IMR-90 (cell line): ENCODE data around the gene LMO2. TPM values are rescaled to one million over a fixed set of nuclear protein-coding genes. Genes with fewer than 3 reads are reported as not detected.

Source experiments
- ATAC-seq: fragments of 200-7000 bp; cut with Tn5 transposase; 2 replicates; pipeline ENCODE4 v1.9.1; 2020; ENCODE audit warnings: low read depth, mild to moderate bottlenecking, moderate library complexity
- BruUV-seq: library from RNA; stranded (reverse); fragments of 400-500 nt; replicated peaks from 2 replicates; lab custom pipeline; 2021; lab: Mats Ljungman, UMichigan
- CTCF ChIA-PET: fragments of 300-600 bp; formaldehyde crosslinking; extraction: SDS; loops from one replicate; lab custom pipeline; 2021; ENCODE audit warnings: antibody characterized with exemption; lab: Yijun Ruan, JAX
- POLR2A ChIA-PET: fragments of 300-600 bp; sonication (Branson Sonifier 250); formaldehyde crosslinking; loops from one replicate; lab custom pipeline; 2022; ENCODE audit warnings: antibody characterized with exemption; ENCODE audit not compliant: unreplicated experiment; lab: Charles Lee
- DNase-seq: peaks from one replicate; pipeline ENCODE4 v3.0.0; 2013
- H2AFZ ChIP-seq: replicated peaks from 2 replicates; pipeline ENCODE3; 2013; ENCODE audit warnings: low read length, mild to moderate bottlenecking; ENCODE audit not compliant: poor library complexity
- H2AK5ac ChIP-seq: 2 replicates; pipeline ENCODE4 v1.6.1; 2013; ENCODE audit warnings: low read depth, low read length, inconsistent platforms
- H2AK9ac ChIP-seq: replicated peaks from 2 replicates; pipeline ENCODE3; 2013; ENCODE audit warnings: mild to moderate bottlenecking, low read depth, low read length, moderate library complexity; ENCODE audit not compliant: poor library complexity
- H2BK120ac ChIP-seq: 2 replicates; pipeline ENCODE4 v1.6.1; 2013; ENCODE audit warnings: low read depth, low read length, inconsistent platforms
- H2BK15ac ChIP-seq: 3 replicates; pipeline ENCODE4 v1.6.1; 2013; ENCODE audit warnings: low read depth, low read length, inconsistent platforms
- H2BK20ac ChIP-seq: 2 replicates; pipeline ENCODE4 v1.6.1; 2013; ENCODE audit warnings: low read depth, mild to moderate bottlenecking, inconsistent platforms, low read length, moderate library complexity
- H2BK5ac ChIP-seq: 2 replicates; pipeline ENCODE4 v1.6.1; 2013; ENCODE audit warnings: mild to moderate bottlenecking, low read depth, low read length, inconsistent platforms; ENCODE audit not compliant: poor library complexity, severe bottlenecking
- H3K14ac ChIP-seq: replicated peaks from 2 replicates; pipeline ENCODE4 v1.6.1; 2013; ENCODE audit warnings: low read depth, low read length, inconsistent platforms
- H3K18ac ChIP-seq: 2 replicates; pipeline ENCODE4 v1.6.1; 2013; ENCODE audit warnings: low read depth, low read length, control low read depth
- H3K23ac ChIP-seq: 2 replicates; pipeline ENCODE4 v1.6.1; 2013; ENCODE audit warnings: low read depth, low read length, inconsistent platforms
- H3K27ac ChIP-seq: 2 replicates; pipeline ENCODE4 v1.5.1; 2013; ENCODE audit warnings: mild to moderate bottlenecking, control low read depth, low read length; ENCODE audit not compliant: insufficient read depth
- H3K27me3 ChIP-seq: 2 replicates; pipeline ENCODE4 v1.6.1; 2013; ENCODE audit warnings: low read length; ENCODE audit not compliant: control insufficient read depth, insufficient read depth
- H3K36me3 ChIP-seq: 2 replicates; pipeline ENCODE4 v1.6.1; 2013; ENCODE audit warnings: low read length, mixed read lengths; ENCODE audit not compliant: control insufficient read depth, insufficient read depth
- H3K4ac ChIP-seq: 2 replicates; pipeline ENCODE4 v1.6.1; 2013; ENCODE audit warnings: low read depth, low read length, inconsistent platforms
- H3K4me1 ChIP-seq: 2 replicates; pipeline ENCODE4 v1.6.1; 2013; ENCODE audit warnings: low read length, mixed read lengths; ENCODE audit not compliant: control insufficient read depth, insufficient read depth
- H3K4me2 ChIP-seq: 2 replicates; pipeline ENCODE4 v1.6.1; 2013; ENCODE audit warnings: low read depth, mild to moderate bottlenecking, control low read depth, low read length, moderate library complexity
- H3K4me3 ChIP-seq: 2 replicates; pipeline ENCODE4 v1.5.1; 2013; ENCODE audit warnings: low read depth, mild to moderate bottlenecking, control low read depth, low read length, moderate library complexity; ENCODE audit not compliant: insufficient read depth
- H3K56ac ChIP-seq: 2 replicates; pipeline ENCODE4 v1.6.1; 2013; ENCODE audit warnings: low read length, inconsistent platforms; ENCODE audit not compliant: insufficient read depth; ENCODE audit errors: extremely low read depth
- H3K79me1 ChIP-seq, 2 experiments: 2 replicates each; pipeline ENCODE4 v1.6.1; 2013; ENCODE audit warnings: low read length in 2 of 2, inconsistent platforms in 1 of 2, low read depth in 1 of 2
- H3K9ac ChIP-seq: 2 replicates; pipeline ENCODE4 v1.6.1; 2013; ENCODE audit warnings: low read depth, low read length, control low read depth
- H3K9me1 ChIP-seq: 2 replicates; pipeline ENCODE4 v1.6.1; 2013; ENCODE audit warnings: low read length, inconsistent platforms; ENCODE audit not compliant: insufficient read depth
- H3K9me3 ChIP-seq: 2 replicates; pipeline ENCODE4 v1.6.1; 2013; ENCODE audit warnings: low read length; ENCODE audit not compliant: control insufficient read depth, insufficient read depth
- H4K20me1 ChIP-seq: 2 replicates; pipeline ENCODE4 v1.6.1; 2013; ENCODE audit warnings: low read length, inconsistent platforms; ENCODE audit not compliant: insufficient read depth
- H4K5ac ChIP-seq: 2 replicates; pipeline ENCODE4 v1.6.1; 2013; ENCODE audit warnings: mild to moderate bottlenecking, low read depth, low read length, control low read depth
- H4K8ac ChIP-seq, 2 experiments: 2 replicates each; pipeline ENCODE4 v1.6.1; 2013; ENCODE audit warnings: low read depth in 2 of 2, low read length in 2 of 2, control low read depth in 1 of 2, inconsistent platforms in 1 of 2
- H4K91ac ChIP-seq: 2 replicates; pipeline ENCODE4 v1.6.1; 2013; ENCODE audit warnings: low read depth, low read length, inconsistent platforms; ENCODE audit not compliant: insufficient read depth
- MXI1 ChIP-seq: IDR thresholded peaks from 2 replicates; pipeline ENCODE4 v1.6.1; 2012; ENCODE audit warnings: low read depth, mild to moderate bottlenecking, low read length, moderate library complexity, borderline replicate concordance
- RAD21 ChIP-seq: IDR thresholded peaks from 2 replicates; pipeline ENCODE4 v1.6.1; 2012; ENCODE audit warnings: low read length, improper control_type of control experiment
- SMC3 ChIP-seq: fragments of 150-350 bp; IDR thresholded peaks from 2 replicates; pipeline ENCODE4 v1.6.1; 2016; ENCODE audit warnings: low read depth, mild to moderate bottlenecking, antibody characterized with exemption, low read length, moderate library complexity
- WGBS, 2 experiments: methylation state at CpG; one replicate each; pipeline versions ENCODE4 v1.1.5 to v1.1.7; 2013; ENCODE audit warnings: missing lambda C conversion rate in 2 of 2; ENCODE audit not compliant: insufficient read length in 1 of 2; ENCODE audit errors: extremely low coverage in 2 of 2; 5-methylcytosine and 5-hydroxymethylcytosine counted together
- dilution Hi-C: fragments of 300-500 bp; cut with HindIII; formaldehyde crosslinking; loops from one replicate; pipeline ENCODE4 v1.14.3; 2018; ENCODE audit warnings: low sequenced_read_pairs; ENCODE audit not compliant: unreplicated experiment
- in situ Hi-C: fragments of 300-500 bp; cut with MboI; formaldehyde crosslinking; loops from 3 replicates; pipeline ENCODE4 v1.14.3; 2019; ENCODE audit warnings: low sequenced_read_pairs, inconsistent platforms, mixed read lengths
- intact Hi-C: fragments of 100-400 bp; cut with micrococcal nuclease; formaldehyde crosslinking; loops from 2 replicates; pipeline ENCODE4 v1.10.0; 2022
- polyA plus RNA-seq, 3 experiments: library from polyadenylated mRNA; depleted of rRNA; stranded (reverse); fragments of >200 nt; gene quantifications; 2 replicates each; pipeline ENCODE4 v1.2.3, GENCODE V29; 2012; ENCODE audit warnings: low replicate concordance in 1 of 3
- total RNA-seq: library from RNA; depleted of rRNA; stranded (reverse); fragments of >200 nt; gene quantifications from 2 replicates; pipeline ENCODE4 v1.2.3, GENCODE V29; 2012
- TF ChIP-seq, protein P1 (sequence below): conservative IDR thresholded peaks from 2 replicates; pipeline ENCODE4 v1.5.1; 2012; ENCODE audit warnings: mild to moderate bottlenecking, low read depth, low read length, improper control_type of control experiment

LMO2 gene
- total and polyA plus RNA-seq, 2 of the 4 experiments (the other 2 are of a cell fraction) = not detected

DNA sequence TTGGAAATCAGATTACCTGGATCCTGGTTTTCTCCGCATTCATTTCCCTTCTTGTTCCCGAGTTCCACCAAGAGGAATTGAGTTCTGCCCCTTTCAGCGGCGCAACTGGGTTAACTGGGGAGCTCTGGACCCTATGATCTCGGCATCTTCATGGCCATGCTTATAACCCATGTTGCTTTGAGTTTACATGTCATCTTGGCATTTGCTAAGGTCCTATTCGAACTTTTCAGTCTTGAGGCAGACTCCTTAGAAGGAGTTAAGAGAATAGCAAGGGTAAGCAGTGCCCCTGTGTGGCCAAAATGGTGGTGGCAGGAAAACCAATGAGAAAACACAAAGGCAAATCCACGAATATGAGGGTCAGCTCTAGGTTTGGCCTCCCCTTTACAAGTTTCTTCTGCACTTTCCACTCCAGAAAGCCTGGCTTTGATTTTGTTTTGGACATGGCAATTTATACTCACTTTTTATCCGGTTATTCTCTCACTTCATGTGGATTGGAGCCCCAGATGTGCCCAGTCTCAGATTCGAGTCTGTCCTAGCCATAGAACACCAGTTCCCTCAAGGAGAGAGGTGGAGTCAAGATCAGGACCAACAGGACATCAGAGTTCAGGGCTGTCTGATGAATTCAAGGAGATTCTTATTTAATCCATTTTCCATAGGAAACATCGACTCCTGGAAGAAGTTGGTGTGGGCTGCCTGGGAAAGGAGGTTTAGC lies 62.3 kb downstream of the LMO2 start:
- ATAC-seq (peak; percentile 97), DNase-seq (peak; percentile 74)
- peak overlapping the region; percentile 82 for H2AFZ ChIP-seq
- H3K9me3 ChIP-seq = no peaks in the 10 kb centered on the region
- no peak overlapping the region for H4K5ac ChIP-seq
- WGBS, 2 experiments = 2% methylated on average over 6 of the region's 10 CpGs; no CpG with 5 or more reads in 1 of the 2 experiments
- H4K91ac ChIP-seq = no peak overlapping the region
- dilution Hi-C loops (no loop called here), in situ Hi-C loops (loop anchor here (10.0 kb wide), 1 partner anchor 465 kb away; no protein-coding TSS in a partner anchor), intact Hi-C loops (loop anchor here (1.0 to 5.0 kb wide), 6 partner anchors 21 to 467 kb away; partner anchors contain the start of gene FBXO3)
- H4K20me1 ChIP-seq = no peaks in the 10 kb centered on the region
- no TSS peak for BruUV-seq
- no peak overlapping the region for H4K8ac ChIP-seq
- no peak overlapping the region for H2BK120ac ChIP-seq
- no peak overlapping the region for H3K27ac ChIP-seq
- H2BK15ac ChIP-seq = no peak overlapping the region
- no peak overlapping the region for H2BK5ac ChIP-seq
- no peak overlapping the region for H2BK20ac ChIP-seq
- no peak overlapping the region for H3K18ac ChIP-seq
- ChIA-PET CTCF (interaction anchor here (1.0 to 1.6 kb wide), 4 partner anchors 23 to 466 kb away, joined by 3 to 5 read pairs (median 4); no protein-coding TSS in a partner anchor), POLR2A (no interaction called here)
- peak overlapping the region; percentile 96 for H3K4me2 ChIP-seq
- H3K79me1 ChIP-seq = no peaks in the 10 kb centered on the region
- no peak overlapping the region for H3K4ac ChIP-seq
- peaks cover 44% of the 10 kb centered on the region for H3K27me3 ChIP-seq
- H3K4me3 ChIP-seq = peak overlapping the region; percentile 36
- no peak overlapping the region for H3K9ac ChIP-seq
- H3K36me3 ChIP-seq = no peaks in the 10 kb centered on the region
- H3K56ac ChIP-seq = no peak overlapping the region
- TF ChIP-seq RAD21 = peak; percentile 90
- TF ChIP-seq, protein P1, sequence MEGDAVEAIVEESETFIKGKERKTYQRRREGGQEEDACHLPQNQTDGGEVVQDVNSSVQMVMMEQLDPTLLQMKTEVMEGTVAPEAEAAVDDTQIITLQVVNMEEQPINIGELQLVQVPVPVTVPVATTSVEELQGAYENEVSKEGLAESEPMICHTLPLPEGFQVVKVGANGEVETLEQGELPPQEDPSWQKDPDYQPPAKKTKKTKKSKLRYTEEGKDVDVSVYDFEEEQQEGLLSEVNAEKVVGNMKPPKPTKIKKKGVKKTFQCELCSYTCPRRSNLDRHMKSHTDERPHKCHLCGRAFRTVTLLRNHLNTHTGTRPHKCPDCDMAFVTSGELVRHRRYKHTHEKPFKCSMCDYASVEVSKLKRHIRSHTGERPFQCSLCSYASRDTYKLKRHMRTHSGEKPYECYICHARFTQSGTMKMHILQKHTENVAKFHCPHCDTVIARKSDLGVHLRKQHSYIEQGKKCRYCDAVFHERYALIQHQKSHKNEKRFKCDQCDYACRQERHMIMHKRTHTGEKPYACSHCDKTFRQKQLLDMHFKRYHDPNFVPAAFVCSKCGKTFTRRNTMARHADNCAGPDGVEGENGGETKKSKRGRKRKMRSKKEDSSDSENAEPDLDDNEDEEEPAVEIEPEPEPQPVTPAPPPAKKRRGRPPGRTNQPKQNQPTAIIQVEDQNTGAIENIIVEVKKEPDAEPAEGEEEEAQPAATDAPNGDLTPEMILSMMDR = peak; percentile 85
- TF ChIP-seq SMC3 = peak; percentile 69
- TF ChIP-seq MXI1 = no peak
- no peaks in the 10 kb centered on the region for H3K4me1 ChIP-seq
- H3K9me1 ChIP-seq = no peaks in the 10 kb centered on the region
- no peak overlapping the region for H3K14ac ChIP-seq
- H2AK9ac ChIP-seq = no peak overlapping the region
- no peak overlapping the region for H3K23ac ChIP-seq
- no peak overlapping the region for H2AK5ac ChIP-seq
